K562 (cell line): ENCODE data around the gene CSRNP2. TPM values are rescaled to one million over a fixed set of nuclear protein-coding genes. Genes with fewer than 3 reads are reported as not detected.

ENCODE experiments used
- ETV6 ChIP-seq, 3 experiments: fragments of 150-350 bp in 1 of 3; sonication (generic) in 1 of 3; formaldehyde crosslinking in 1 of 3; IDR thresholded peaks; 2 replicates each; pipeline versions ENCODE4 v1.6.1 to v1.8.0; 2014 to 2022; ENCODE audit warnings: borderline replicate concordance in 2 of 3, low read depth in 2 of 3, antibody characterized with exemption in 1 of 3, low read length in 1 of 3, mild to moderate bottlenecking in 1 of 3, missing genetic modification reagents in 1 of 3
- GTF2E2 ChIP-seq: fragments of 200-800 bp; sonication (Bioruptor generic); IDR thresholded peaks from 2 replicates; pipeline ENCODE4 v1.6.1; 2016; ENCODE audit warnings: missing genetic modification characterization, missing compliant biosample characterization
- HIVEP1 ChIP-seq: fragments of 250-450 bp; sonication (Bioruptor Pico); IDR thresholded peaks from 2 replicates; pipeline ENCODE4 v1.4.0; 2020; ENCODE audit warnings: mild to moderate bottlenecking
- KAT2B ChIP-seq: IDR thresholded peaks from one replicate; pipeline ENCODE4 v1.6.1; 2012; ENCODE audit warnings: low read depth, mild to moderate bottlenecking, control low read depth, inconsistent platforms, low read length, moderate library complexity
- MTA3 ChIP-seq: fragments of 450-650 bp; formaldehyde crosslinking; IDR thresholded peaks from 2 replicates; pipeline ENCODE4 v1.6.1; 2017; ENCODE audit warnings: mild to moderate bottlenecking, borderline replicate concordance
- MYC ChIP-seq, 2 experiments: fragments of 250-450 bp in 1 of 2; sonication (Bioruptor Pico) in 1 of 2; IDR thresholded peaks; 2 replicates each; pipeline versions ENCODE4 v1.5.1 to v1.6.1; 2012 to 2021; ENCODE audit warnings: low read depth in 2 of 2, borderline replicate concordance in 1 of 2, improper control_type of control experiment in 1 of 2, low read length in 1 of 2, mild to moderate bottlenecking in 1 of 2, moderate library complexity in 1 of 2
- NR2C1 ChIP-seq, 2 experiments: fragments of 450-650 bp; IDR thresholded peaks; 2 replicates each; pipeline ENCODE4 v1.6.1; 2017; ENCODE audit warnings: mild to moderate bottlenecking in 2 of 2, antibody characterized with exemption in 1 of 2, inconsistent platforms in 1 of 2, missing compliant biosample characterization in 1 of 2, missing genetic modification characterization in 1 of 2
- NR3C1 ChIP-seq: sonication (generic); formaldehyde crosslinking; IDR thresholded peaks from 2 replicates; pipeline ENCODE4 v1.8.1; 2022; ENCODE audit warnings: missing genetic modification reagents
- POU5F1 ChIP-seq: fragments of 150-350 bp; IDR thresholded peaks from 2 replicates; pipeline ENCODE4 v1.6.1; 2014; ENCODE audit warnings: borderline replicate concordance, low read length, low read depth, mild to moderate bottlenecking; ENCODE audit not compliant: partially characterized antibody
- SRF ChIP-seq, 2 experiments: fragments of 250-450, 450-650 bp in 1 of 2; sonication (Bioruptor Pico) in 1 of 2; sonication (generic) in 1 of 2; formaldehyde crosslinking; IDR thresholded peaks; 2 replicates each; pipeline versions ENCODE4 v1.5.0 to v1.5.1; 2020 to 2022; ENCODE audit warnings: mild to moderate bottlenecking in 1 of 2, missing genetic modification reagents in 1 of 2
- U2AF1 ChIP-seq: fragments of 200-400 bp; formaldehyde crosslinking; optimal IDR thresholded peaks from 2 replicates; pipeline ENCODE3; 2017; ENCODE audit warnings: mild to moderate bottlenecking, low read depth, low read length, moderate library complexity
- YBX1 ChIP-seq: fragments of 450-650 bp; IDR thresholded peaks from 2 replicates; pipeline ENCODE4 v1.7.1; 2016; ENCODE audit warnings: mild to moderate bottlenecking
- ZNF282 ChIP-seq: sonication (generic); formaldehyde crosslinking; IDR thresholded peaks from 2 replicates; pipeline ENCODE4 v1.8.1; 2023; ENCODE audit warnings: missing genetic modification reagents
- polyA plus RNA-seq, 8 experiments: library from polyadenylated mRNA; depleted of rRNA in 4 of 8; stranded (reverse) in 5 of 8; unstranded in 3 of 8; fragments of >200 nt; fragmentation: Nextera tagmentation in 2 of 8; fragmentation: Illumina TruSeq in 1 of 8; extraction: Ambion mirVana in 2 of 8; extraction: Trizol in 1 of 8; gene quantifications; 2 replicates each; pipeline versions ENCODE4 v1.2.1 to v1.2.3, GENCODE V29; 2011 to 2014; ENCODE audit warnings: inconsistent platforms in 1 of 8, missing spikeins in 1 of 8
- total RNA-seq, 7 experiments: library from RNA; depleted of rRNA in 6 of 7; stranded (reverse); fragments of >200 nt in 6 of 7; fragmentation: Illumina TruSeq in 2 of 7; extraction: Trizol in 2 of 7; gene quantifications; 2 replicates each; pipeline versions ENCODE4 v1.2.1 to v1.2.3, GENCODE V29; 2011 to 2021; ENCODE audit warnings: low replicate concordance in 1 of 7
- TF ChIP-seq, protein P1 (sequence below): sonication (generic); IDR thresholded peaks from 2 replicates; pipeline ENCODE4 v1.6.1; 2016
- TF ChIP-seq, protein P2 (sequence below): sonication (generic); formaldehyde crosslinking; IDR thresholded peaks from 2 replicates; pipeline ENCODE4 v1.8.1; 2023; ENCODE audit warnings: mild to moderate bottlenecking, missing genetic modification reagents

CSRNP2 gene
- total and polyA plus RNA-seq, 9 of the 15 experiments (the other 6 are each of a cell fraction or from before 2014, with no cell fraction given), result 1.6 to 13.9 (median 5.9) TPM

DNA sequence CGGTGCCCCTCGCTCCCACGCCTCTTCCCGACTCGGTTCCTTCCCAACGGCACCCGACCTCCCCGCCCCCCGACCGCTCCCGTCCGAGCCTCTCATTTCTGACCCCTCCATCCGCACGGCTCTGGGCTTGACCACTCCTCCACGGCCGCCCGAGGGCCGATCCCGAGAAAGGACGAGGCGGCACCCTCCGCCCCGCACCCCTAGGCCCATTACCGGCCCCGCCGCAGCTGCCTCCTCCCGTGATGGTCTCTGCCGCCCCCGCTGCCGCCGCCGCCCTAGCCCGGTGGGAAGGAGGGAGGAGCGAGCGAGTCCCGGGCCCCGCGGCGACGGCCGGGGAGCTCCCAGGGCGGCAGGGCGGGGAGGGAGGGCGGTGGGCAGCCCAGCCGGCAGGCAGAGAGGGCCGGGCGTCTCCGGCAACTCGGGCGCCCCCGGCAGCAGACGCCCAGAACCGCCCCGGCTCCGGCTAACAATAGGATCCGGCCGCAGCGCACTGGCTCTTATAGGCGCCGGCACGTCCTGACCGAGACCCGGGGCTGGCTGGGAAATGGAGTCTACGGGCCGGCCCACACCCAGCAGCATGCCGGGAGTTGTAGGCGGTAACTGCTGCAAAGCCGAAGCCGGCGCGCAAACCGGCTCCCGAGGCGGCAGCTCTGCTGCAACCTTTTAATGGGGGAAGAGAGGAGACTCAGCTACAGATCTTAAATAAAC, at the start of gene CSRNP2 (continued):
- TF ChIP-seq KAT2B (no peak), NR2C1 (IDR thresholded peaks at IDR 0.05) (peak; percentile 64; the same call in 1 of the 2 replicates), NR2C1 (tag; IDR thresholded peaks at IDR 0.05) (peak; percentile 77; the same call in 1 of the 2 replicates), SRF (CRISPR knock-in tag; IDR thresholded peaks at IDR 0.05) (no peak), NR3C1 (CRISPR knock-in tag) (0 out of 2 replicates have a peak, but pooled peaks have one; percentile 52), U2AF1 (peak; percentile 93), MTA3 (peak; percentile 97), ETV6 (IDR thresholded peaks at IDR 0.05; ENCODE audit: borderline replicate concordance in 1 of 2, low read depth in 2 of 2, low read length in 1 of 2) (no peak), ETV6 (CRISPR knock-in tag; IDR thresholded peaks at IDR 0.05; ENCODE audit: borderline replicate concordance) (no peak), POU5F1 (no peak), GTF2E2 (peak; percentile 89), MYC (IDR thresholded peaks at IDR 0.05; ENCODE audit: low read depth, low read length) (peak; percentile 34), MYC (CRISPR knock-in tag; IDR thresholded peaks at IDR 0.05; ENCODE audit: borderline replicate concordance, low read depth) (no peak), ZNF282 (CRISPR knock-in tag) (peak; percentile 86; the same call in 1 of the 2 replicates), YBX1 (no peak), HIVEP1 (CRISPR knock-in tag) (no peak)
- TF ChIP-seq, protein P1, sequence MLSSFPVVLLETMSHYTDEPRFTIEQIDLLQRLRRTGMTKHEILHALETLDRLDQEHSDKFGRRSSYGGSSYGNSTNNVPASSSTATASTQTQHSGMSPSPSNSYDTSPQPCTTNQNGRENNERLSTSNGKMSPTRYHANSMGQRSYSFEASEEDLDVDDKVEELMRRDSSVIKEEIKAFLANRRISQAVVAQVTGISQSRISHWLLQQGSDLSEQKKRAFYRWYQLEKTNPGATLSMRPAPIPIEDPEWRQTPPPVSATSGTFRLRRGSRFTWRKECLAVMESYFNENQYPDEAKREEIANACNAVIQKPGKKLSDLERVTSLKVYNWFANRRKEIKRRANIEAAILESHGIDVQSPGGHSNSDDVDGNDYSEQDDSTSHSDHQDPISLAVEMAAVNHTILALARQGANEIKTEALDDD, result no peak
- TF ChIP-seq, protein P2, sequence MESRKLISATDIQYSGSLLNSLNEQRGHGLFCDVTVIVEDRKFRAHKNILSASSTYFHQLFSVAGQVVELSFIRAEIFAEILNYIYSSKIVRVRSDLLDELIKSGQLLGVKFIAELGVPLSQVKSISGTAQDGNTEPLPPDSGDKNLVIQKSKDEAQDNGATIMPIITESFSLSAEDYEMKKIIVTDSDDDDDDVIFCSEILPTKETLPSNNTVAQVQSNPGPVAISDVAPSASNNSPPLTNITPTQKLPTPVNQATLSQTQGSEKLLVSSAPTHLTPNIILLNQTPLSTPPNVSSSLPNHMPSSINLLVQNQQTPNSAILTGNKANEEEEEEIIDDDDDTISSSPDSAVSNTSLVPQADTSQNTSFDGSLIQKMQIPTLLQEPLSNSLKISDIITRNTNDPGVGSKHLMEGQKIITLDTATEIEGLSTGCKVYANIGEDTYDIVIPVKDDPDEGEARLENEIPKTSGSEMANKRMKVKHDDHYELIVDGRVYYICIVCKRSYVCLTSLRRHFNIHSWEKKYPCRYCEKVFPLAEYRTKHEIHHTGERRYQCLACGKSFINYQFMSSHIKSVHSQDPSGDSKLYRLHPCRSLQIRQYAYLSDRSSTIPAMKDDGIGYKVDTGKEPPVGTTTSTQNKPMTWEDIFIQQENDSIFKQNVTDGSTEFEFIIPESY (CRISPR knock-in tag), result 0 out of 2 replicates have a peak, but pooled peaks have one; percentile 14
